NCI-H460 (cell line): Measurements from ENCODE around the gene ANO1. TPM values are rescaled to one million over a fixed set of nuclear protein-coding genes. Genes with fewer than 3 reads are reported as not detected.

Experiments used
- DNase-seq: peaks from one replicate; pipeline ENCODE4 v3.0.0-alpha.2; 2016; ENCODE audit warnings: low read depth; ENCODE audit errors: extremely low read depth
- total RNA-seq: library from RNA; depleted of rRNA; stranded (reverse); fragments of >200 nt; shearing (Covaris generic); gene quantifications from 2 replicates; pipeline ENCODE4 v1.2.3, GENCODE V29; 2014

The ANO1 gene
- total RNA-seq, 1 experiment from 2014 or later, result 2.7 TPM

DNA sequence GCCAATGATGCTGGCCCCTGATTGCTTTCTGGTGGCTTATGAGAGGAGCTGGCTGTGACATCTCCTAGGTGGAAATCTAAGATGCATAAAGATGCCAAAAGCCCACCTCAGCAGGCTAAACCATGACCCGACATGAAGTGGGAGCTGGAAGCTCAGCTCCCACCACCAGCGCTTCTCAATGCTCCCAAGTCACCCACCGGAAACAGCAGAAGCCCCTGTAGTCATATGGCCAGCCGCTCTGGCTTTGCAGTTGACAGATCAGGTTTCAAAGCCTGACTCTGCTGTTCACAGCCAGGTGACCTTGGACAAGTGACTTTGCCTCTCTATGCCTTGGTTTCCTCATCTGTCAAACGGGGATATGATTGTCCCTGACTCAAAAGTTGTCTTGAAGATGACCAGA is 29.1 kb upstream of the ANO1 start:
- DNase-seq, result no peak

- DNase-seq, result no peak
Observed at GRCh38 chr11:70050243-70050642, 27.9 kb upstream of the ANO1 start.

- DNase-seq, result no peak
Observed at GRCh38 chr11:70054004-70054403, 24.1 kb upstream of the ANO1 start.

GRCh38 chr11:70055444-70055843 is 22.7 kb upstream of the ANO1 start:
- no peak for DNase-seq

GRCh38 chr11:70057080-70057479 is 21.0 kb upstream of the ANO1 start:
- no peak for DNase-seq

GRCh38 chr11:70059971-70060370 is 18.1 kb upstream of the ANO1 start:
- no peak for DNase-seq

GRCh38 chr11:70060611-70061293 is 17.4 kb upstream of the ANO1 start:
- no peak for DNase-seq

DNA sequence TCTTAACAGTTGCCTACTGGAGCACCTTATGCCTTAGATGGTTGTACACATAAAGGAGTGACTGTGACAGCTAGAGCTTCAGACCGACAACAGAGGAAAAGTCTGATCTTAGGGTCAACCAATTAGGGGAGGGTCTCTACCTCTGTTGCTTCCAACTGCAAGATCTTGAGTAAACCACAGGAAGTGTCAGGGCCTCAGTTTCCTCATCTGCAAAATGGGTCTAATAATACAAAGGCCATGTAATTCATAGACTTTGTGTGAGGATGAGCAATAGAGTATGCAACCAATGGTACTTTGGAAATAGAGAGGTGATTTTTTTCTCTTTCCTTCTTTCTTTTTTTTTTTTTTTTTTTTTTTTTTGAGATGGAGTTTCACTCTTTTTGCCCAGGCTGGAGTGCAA is 16.4 kb upstream of the ANO1 start:
- DNase-seq, result no peak

- no peak for DNase-seq
Observed at GRCh38 chr11:70063121-70063520, 15.0 kb upstream of the ANO1 start.

DNA sequence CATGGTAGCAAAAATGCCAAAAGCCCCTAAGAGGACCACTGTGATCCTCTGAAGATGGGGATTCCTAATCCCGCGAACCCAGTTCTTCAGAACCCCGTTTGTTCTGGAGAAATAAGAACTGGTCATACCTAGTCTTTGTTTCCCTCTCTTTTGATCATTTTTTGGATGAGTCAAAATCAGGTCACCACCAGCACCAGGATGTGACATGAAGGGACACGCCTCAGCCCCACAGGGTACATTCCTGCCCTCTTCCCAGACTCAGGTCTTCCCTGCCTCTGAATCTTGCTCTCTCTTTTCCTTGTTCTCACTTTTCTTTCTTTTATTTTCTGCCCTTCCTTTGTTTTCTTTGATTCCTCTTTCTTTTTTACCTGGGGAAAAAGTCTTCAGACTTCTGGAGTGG is 14.6 kb upstream of the ANO1 start:
- DNase-seq, result no peak

GRCh38 chr11:70064008-70064725 is 13.9 kb upstream of the ANO1 start:
- DNase-seq, result no peak

DNA sequence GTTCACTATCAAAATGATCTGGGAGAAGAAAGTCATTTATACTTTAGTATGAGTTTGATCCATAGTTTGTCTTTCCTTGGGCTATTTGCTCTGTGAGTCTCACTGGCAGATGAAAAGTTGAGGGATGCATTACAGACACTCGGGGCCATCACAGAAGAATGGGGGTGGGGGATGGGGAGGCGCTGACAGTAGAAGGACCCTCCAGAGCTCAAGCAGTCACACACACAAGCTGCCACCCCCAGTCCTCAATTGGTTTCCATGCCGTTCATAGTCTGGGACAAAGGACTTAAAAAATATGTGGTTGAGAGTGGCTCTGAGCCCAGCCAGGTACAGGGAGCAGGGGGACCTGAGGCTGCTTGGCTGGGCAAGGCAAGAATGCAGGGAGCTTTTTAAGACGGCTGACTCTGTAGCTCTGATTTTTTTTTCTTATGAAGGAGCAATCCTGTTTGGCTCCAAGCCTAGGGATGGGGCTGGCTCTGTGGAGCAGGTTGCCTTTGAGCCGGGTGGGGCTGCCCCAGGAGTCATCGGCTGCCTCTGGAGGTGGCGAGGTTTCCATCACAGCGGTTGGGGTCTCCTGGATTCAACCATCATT is 13.3 kb upstream of the ANO1 start:
- no peak for DNase-seq

DNA sequence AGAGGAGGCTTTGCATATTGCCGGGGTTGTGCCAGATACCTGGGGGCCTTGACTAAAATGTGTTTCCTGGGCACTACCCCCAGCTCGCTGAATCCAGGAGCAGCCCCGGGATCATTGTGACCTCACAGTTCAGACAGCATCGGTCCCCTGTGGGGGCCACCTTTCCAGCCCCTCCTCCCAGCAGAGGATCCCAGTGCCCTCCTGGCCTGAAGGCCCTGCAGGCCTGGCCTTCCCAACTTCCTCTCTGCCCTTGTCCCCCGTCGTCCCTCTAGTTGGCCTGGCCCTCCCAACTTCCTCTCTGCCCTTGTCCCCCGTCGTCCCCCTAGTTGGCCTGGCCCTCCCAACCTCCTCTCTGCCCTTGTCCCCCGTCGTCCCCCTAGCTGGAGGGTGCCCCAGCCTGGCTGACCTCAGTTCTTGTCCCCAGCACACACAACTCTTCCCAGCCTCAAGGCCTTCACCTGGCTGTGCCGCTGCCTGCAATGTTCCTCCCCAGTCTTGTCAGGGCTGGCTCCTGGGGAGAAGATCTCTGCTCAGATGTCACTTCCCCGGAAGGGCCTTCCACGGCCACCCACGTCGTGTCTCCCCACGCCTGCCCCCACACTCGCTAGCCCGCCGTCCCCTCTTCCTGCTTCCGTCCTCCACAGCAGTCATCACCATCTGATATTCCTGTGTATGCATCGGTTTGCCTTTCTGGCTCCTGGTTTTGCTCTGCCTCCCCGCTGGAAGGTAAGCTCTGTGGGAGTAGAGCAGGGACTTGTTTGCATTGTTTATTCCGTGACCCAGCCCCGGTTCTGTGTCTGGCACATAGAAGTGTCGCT is 12.6 kb upstream of the ANO1 start:
- DNase-seq, result no peak

DNA sequence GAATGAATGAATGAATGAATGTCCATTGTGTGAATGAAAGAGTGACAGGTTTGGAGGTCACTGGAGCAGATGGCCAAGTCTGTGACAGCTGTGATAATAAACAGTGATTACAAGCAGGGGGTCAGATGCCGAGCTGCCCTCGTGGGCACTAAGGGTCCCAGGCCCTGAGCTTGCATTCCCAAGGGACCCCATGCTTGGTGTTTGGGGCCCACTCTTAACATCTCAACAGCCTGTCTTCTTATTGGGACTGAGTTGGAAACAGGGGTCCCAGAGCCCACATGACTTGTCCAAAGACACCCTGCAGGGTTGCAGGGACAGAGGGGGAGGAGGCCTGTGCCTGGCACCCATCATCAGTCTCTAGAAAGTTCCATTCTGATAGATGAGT is 12.0 kb upstream of the ANO1 start:
- DNase-seq, result no peak

- DNase-seq, result no peak
Observed at GRCh38 chr11:70066628-70067027, 11.5 kb upstream of the ANO1 start.

DNA sequence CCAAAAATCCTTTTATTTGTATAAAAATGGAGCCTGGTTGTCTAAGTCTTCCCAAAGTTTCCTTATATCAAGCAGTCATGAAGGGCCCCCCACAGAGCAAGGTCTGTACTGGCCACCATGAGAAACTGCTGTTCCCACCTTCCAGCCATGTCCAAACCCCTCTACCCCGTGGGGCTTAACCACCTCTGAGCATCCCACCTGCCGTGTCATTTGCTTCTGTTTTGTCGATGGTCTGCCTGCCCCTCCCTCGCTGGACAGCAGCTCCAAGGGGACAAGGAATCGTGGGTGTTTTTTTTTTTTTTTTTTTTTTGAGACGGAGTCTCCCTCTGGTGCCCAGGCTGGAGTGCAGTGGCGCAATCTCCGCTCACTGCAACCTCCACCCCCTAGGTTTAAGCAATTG is 11.1 kb upstream of the ANO1 start:
- DNase-seq, result no peak

DNA sequence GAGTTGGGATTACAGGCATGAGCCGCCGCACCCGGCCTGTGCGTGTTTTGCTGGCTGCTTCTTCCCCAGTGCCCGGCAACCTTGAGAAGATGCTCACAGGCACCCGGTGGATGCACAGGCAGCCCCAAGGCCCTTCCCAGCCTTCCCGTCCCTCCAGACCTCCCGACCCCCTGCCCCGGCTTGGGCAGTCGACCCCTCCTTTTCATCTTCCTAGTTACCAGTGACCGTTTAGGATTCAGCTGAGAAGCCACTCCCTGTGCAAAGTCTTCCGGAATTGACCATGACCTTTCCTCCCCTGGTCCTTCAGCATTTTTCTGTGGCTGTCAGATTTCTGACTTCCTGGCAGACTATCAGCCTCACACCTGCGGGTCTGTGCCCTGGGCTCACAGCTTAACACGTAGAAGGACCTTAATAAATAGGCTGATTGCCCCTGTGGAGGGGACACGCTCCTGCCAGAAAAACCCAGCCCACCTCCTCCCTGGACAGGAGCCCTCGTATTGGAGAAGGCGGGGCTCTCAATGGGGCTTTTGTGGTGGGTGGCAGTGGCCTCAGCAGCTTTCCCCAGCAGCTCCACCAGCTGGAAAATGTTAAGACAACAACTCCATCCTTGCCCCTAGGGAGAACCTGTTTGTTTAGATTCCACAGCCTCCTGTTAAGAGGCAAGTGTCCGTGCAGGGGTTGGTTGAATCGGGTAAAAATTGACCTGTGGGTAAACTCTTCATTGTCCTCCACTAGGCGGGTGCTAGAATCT is 10.4 kb upstream of the ANO1 start:
- DNase-seq, result peak; percentile 47

DNA sequence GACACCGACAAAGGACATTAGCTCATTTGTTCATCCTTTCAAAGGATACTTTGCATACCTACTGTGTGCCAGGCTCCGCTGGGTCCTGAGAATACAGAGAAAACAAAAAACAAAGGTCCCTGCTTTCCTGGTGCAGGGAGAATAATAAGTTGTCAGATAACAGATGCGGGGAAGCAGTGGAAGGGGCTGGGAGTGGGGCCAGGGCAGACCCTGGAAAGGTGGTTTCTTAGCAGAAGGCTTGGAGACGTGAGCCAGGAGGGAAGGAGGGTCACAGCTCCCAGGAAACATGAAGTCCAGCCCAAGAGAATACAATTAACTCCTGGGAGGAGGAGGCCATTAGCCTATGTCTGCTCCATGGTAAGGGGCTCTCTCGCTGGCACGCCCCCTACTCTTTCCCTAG is 9.8 kb upstream of the ANO1 start:
- DNase-seq, result no peak

DNA sequence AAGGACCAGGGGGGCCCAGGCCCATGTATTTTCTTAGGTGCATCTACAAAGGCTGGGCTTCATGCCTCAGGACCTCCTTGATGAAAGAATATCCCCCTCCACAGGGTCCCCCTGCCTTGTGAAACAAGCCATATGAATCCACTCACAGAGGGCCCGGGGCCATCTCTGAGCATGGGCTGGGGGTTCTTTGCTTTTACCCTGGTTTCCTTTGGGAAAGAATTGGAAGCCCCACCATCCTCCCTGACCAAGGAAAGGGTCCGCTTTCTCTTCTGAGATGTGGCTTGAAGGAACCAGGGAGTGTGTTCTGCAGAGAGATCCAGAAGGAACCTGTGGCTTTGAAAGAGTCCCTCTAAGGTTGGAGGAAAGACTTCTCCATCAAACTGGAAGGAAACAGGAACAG is 9.2 kb upstream of the ANO1 start:
- DNase-seq, result no peak

- no peak for DNase-seq
Observed at GRCh38 chr11:70070706-70071105, 7.4 kb upstream of the ANO1 start.

GRCh38 chr11:70071996-70072395 is 6.1 kb upstream of the ANO1 start:
- DNase-seq, result no peak
